BJ (cell line): ENCODE data around the gene FBXL14. TPM values are rescaled to one million over a fixed set of nuclear protein-coding genes. Genes with fewer than 3 reads are reported as not detected.

Experiments used
- CTCF ChIA-PET: fragments of 350-600 bp; formaldehyde crosslinking; extraction: SDS; loops from one replicate; lab custom pipeline; 2021; ENCODE audit warnings: antibody characterized with exemption, inconsistent platforms; lab: Yijun Ruan, JAX
- POLR2A ChIA-PET: fragments of 300-600 bp; sonication (Branson Sonifier 250); formaldehyde crosslinking; extraction: SDS; loops from one replicate; lab custom pipeline; 2021; ENCODE audit warnings: antibody characterized with exemption; lab: Charles Lee
- DNase-seq: peaks from one replicate; pipeline ENCODE4 v3.0.0-alpha.2; 2011; ENCODE audit warnings: low read depth
- H3K27me3 ChIP-seq: 2 replicates; pipeline ENCODE4 v1.6.0; 2011; ENCODE audit warnings: low read length; ENCODE audit not compliant: control insufficient read depth, insufficient read depth
- H3K36me3 ChIP-seq: 2 replicates; pipeline ENCODE4 v1.5.1; 2011; ENCODE audit warnings: low read length; ENCODE audit not compliant: control insufficient read depth, insufficient read depth
- H3K4me3 ChIP-seq: 2 replicates; pipeline ENCODE4 v1.5.1; 2011; ENCODE audit warnings: low read depth, mild to moderate bottlenecking, control low read depth, low read length
- CTCF ChIP-seq: IDR thresholded peaks from 2 replicates; pipeline ENCODE4 v1.5.1; 2011; ENCODE audit warnings: low read depth, mild to moderate bottlenecking, control low read depth, inconsistent platforms, low read length, moderate library complexity; ENCODE audit not compliant: insufficient read depth
- polyA minus RNA-seq: library from RNA; depleted of rRNA, polyadenylated mRNA; stranded (reverse); fragments of >200 nt; gene quantifications from 2 replicates; pipeline ENCODE4 v1.2.3, GENCODE V29; 2011; rRNA and poly(A)+ RNA removed
- polyA plus RNA-seq: library from polyadenylated mRNA; depleted of rRNA; stranded (reverse); fragments of >200 nt; gene quantifications from 2 replicates; pipeline ENCODE4 v1.2.3, GENCODE V29; 2011; rRNA removed

The FBXL14 gene
- polyA plus RNA-seq = 4.9 and 9.4 TPM in 2 replicates
- polyA minus RNA-seq = 6.7 and 12.7 TPM in 2 replicates

- CTCF ChIA-PET = interaction anchor here (0.7 to 1.6 kb wide), 4 partner anchors 11 to 477 kb away, joined by 3 to 4 read pairs (median 4); no protein-coding TSS in a partner anchor
These were observed at the start of gene FBXL14 for GRCh38 chr12:1594261-1595025. Gene FBXL14, minus strand, starts transcription at chr12:1594581. Its CDS starts 515 bp downstream, at chr12:1594066.

GRCh38 chr12:1643905-1644533 is 49.6 kb upstream of the FBXL14 start:
- no peak for DNase-seq
- ChIA-PET POLR2A (no interaction called here), CTCF (interaction anchor here (1.0 to 3.3 kb wide), 7 partner anchors 9 to 526 kb away, joined by 3 to 28 read pairs (median 6); no protein-coding TSS in a partner anchor)
- H3K27me3 ChIP-seq = no peaks in the 10 kb centered on the region
- no peak overlapping the region for H3K4me3 ChIP-seq
- TF ChIP-seq CTCF = no peak
- H3K36me3 ChIP-seq = peaks cover 13% of the 10 kb centered on the region

More at GRCh38 chr12:1594261-1595025, at the start of gene FBXL14:
- no peak for TF ChIP-seq CTCF
- POLR2A ChIA-PET = no interaction called here
- Histone ChIP-seq H3K4me3 (peak within 1 kb of the TSS; percentile 61), H3K27me3 (no peaks in the 10 kb centered on the region), H3K36me3 (peaks cover 8% of the 10 kb centered on the region)
- no peak for DNase-seq

GRCh38 chr12:1643043-1643442 is 48.7 kb upstream of the FBXL14 start:
- Histone ChIP-seq H3K4me3 (no peak overlapping the region), H3K27me3 (no peaks in the 10 kb centered on the region), H3K36me3 (peaks cover 13% of the 10 kb centered on the region)
- no peak for DNase-seq
- ChIA-PET POLR2A (no interaction called here), CTCF (interaction anchor here (1.0 to 3.3 kb wide), 3 partner anchors 9 to 525 kb away, joined by 3 to 28 read pairs (median 6); no protein-coding TSS in a partner anchor)
- TF ChIP-seq CTCF = no peak

GRCh38 chr12:1642513-1642912 is 48.1 kb upstream of the FBXL14 start:
- ChIA-PET POLR2A (no interaction called here), CTCF (interaction anchor here (1.0 to 3.3 kb wide), 2 partner anchors 9 to 524 kb away, joined by 3 to 28 read pairs; no protein-coding TSS in a partner anchor)
- DNase-seq = no peak
- Histone ChIP-seq H3K27me3 (no peaks in the 10 kb centered on the region), H3K36me3 (peaks cover 13% of the 10 kb centered on the region), H3K4me3 (no peak overlapping the region)
- TF ChIP-seq CTCF = no peak
